IMR-90 (cell line): ENCODE results near the gene CCDC181. TPM values are rescaled to one million over a fixed set of nuclear protein-coding genes. Genes with fewer than 3 reads are reported as not detected.

Source experiments
- ATAC-seq: fragments of 200-7000 bp; cut with Tn5 transposase; 2 replicates; pipeline ENCODE4 v1.9.1; 2020; ENCODE audit warnings: low read depth, mild to moderate bottlenecking, moderate library complexity
- BruUV-seq: library from RNA; stranded (reverse); fragments of 400-500 nt; replicated peaks from 2 replicates; lab custom pipeline; 2021; lab: Mats Ljungman, UMichigan
- CTCF ChIA-PET: fragments of 300-600 bp; formaldehyde crosslinking; extraction: SDS; loops from one replicate; lab custom pipeline; 2021; ENCODE audit warnings: antibody characterized with exemption; lab: Yijun Ruan, JAX
- POLR2A ChIA-PET: fragments of 300-600 bp; sonication (Branson Sonifier 250); formaldehyde crosslinking; loops from one replicate; lab custom pipeline; 2022; ENCODE audit warnings: antibody characterized with exemption; ENCODE audit not compliant: unreplicated experiment; lab: Charles Lee
- DNase-seq: peaks from one replicate; pipeline ENCODE4 v3.0.0; 2013
- H2AFZ ChIP-seq: replicated peaks from 2 replicates; pipeline ENCODE3; 2013; ENCODE audit warnings: low read length, mild to moderate bottlenecking; ENCODE audit not compliant: poor library complexity
- H2AK5ac ChIP-seq: 2 replicates; pipeline ENCODE4 v1.6.1; 2013; ENCODE audit warnings: low read depth, low read length, inconsistent platforms
- H2AK9ac ChIP-seq: replicated peaks from 2 replicates; pipeline ENCODE3; 2013; ENCODE audit warnings: mild to moderate bottlenecking, low read depth, low read length, moderate library complexity; ENCODE audit not compliant: poor library complexity
- H2BK120ac ChIP-seq: 2 replicates; pipeline ENCODE4 v1.6.1; 2013; ENCODE audit warnings: low read depth, low read length, inconsistent platforms
- H2BK15ac ChIP-seq: 3 replicates; pipeline ENCODE4 v1.6.1; 2013; ENCODE audit warnings: low read depth, low read length, inconsistent platforms
- H2BK20ac ChIP-seq: 2 replicates; pipeline ENCODE4 v1.6.1; 2013; ENCODE audit warnings: low read depth, mild to moderate bottlenecking, inconsistent platforms, low read length, moderate library complexity
- H2BK5ac ChIP-seq: 2 replicates; pipeline ENCODE4 v1.6.1; 2013; ENCODE audit warnings: mild to moderate bottlenecking, low read depth, low read length, inconsistent platforms; ENCODE audit not compliant: poor library complexity, severe bottlenecking
- H3K14ac ChIP-seq: replicated peaks from 2 replicates; pipeline ENCODE4 v1.6.1; 2013; ENCODE audit warnings: low read depth, low read length, inconsistent platforms
- H3K18ac ChIP-seq: 2 replicates; pipeline ENCODE4 v1.6.1; 2013; ENCODE audit warnings: low read depth, low read length, control low read depth
- H3K23ac ChIP-seq: 2 replicates; pipeline ENCODE4 v1.6.1; 2013; ENCODE audit warnings: low read depth, low read length, inconsistent platforms
- H3K27ac ChIP-seq: 2 replicates; pipeline ENCODE4 v1.5.1; 2013; ENCODE audit warnings: mild to moderate bottlenecking, control low read depth, low read length; ENCODE audit not compliant: insufficient read depth
- H3K27me3 ChIP-seq: 2 replicates; pipeline ENCODE4 v1.6.1; 2013; ENCODE audit warnings: low read length; ENCODE audit not compliant: control insufficient read depth, insufficient read depth
- H3K36me3 ChIP-seq: 2 replicates; pipeline ENCODE4 v1.6.1; 2013; ENCODE audit warnings: low read length, mixed read lengths; ENCODE audit not compliant: control insufficient read depth, insufficient read depth
- H3K4ac ChIP-seq: 2 replicates; pipeline ENCODE4 v1.6.1; 2013; ENCODE audit warnings: low read depth, low read length, inconsistent platforms
- H3K4me1 ChIP-seq: 2 replicates; pipeline ENCODE4 v1.6.1; 2013; ENCODE audit warnings: low read length, mixed read lengths; ENCODE audit not compliant: control insufficient read depth, insufficient read depth
- H3K4me2 ChIP-seq: 2 replicates; pipeline ENCODE4 v1.6.1; 2013; ENCODE audit warnings: low read depth, mild to moderate bottlenecking, control low read depth, low read length, moderate library complexity
- H3K4me3 ChIP-seq: 2 replicates; pipeline ENCODE4 v1.5.1; 2013; ENCODE audit warnings: low read depth, mild to moderate bottlenecking, control low read depth, low read length, moderate library complexity; ENCODE audit not compliant: insufficient read depth
- H3K56ac ChIP-seq: 2 replicates; pipeline ENCODE4 v1.6.1; 2013; ENCODE audit warnings: low read length, inconsistent platforms; ENCODE audit not compliant: insufficient read depth; ENCODE audit errors: extremely low read depth
- H3K79me1 ChIP-seq, 2 experiments: 2 replicates each; pipeline ENCODE4 v1.6.1; 2013; ENCODE audit warnings: low read length in 2 of 2, inconsistent platforms in 1 of 2, low read depth in 1 of 2
- H3K9ac ChIP-seq: 2 replicates; pipeline ENCODE4 v1.6.1; 2013; ENCODE audit warnings: low read depth, low read length, control low read depth
- H3K9me1 ChIP-seq: 2 replicates; pipeline ENCODE4 v1.6.1; 2013; ENCODE audit warnings: low read length, inconsistent platforms; ENCODE audit not compliant: insufficient read depth
- H3K9me3 ChIP-seq: 2 replicates; pipeline ENCODE4 v1.6.1; 2013; ENCODE audit warnings: low read length; ENCODE audit not compliant: control insufficient read depth, insufficient read depth
- H4K20me1 ChIP-seq: 2 replicates; pipeline ENCODE4 v1.6.1; 2013; ENCODE audit warnings: low read length, inconsistent platforms; ENCODE audit not compliant: insufficient read depth
- H4K5ac ChIP-seq: 2 replicates; pipeline ENCODE4 v1.6.1; 2013; ENCODE audit warnings: mild to moderate bottlenecking, low read depth, low read length, control low read depth
- H4K8ac ChIP-seq, 2 experiments: 2 replicates each; pipeline ENCODE4 v1.6.1; 2013; ENCODE audit warnings: low read depth in 2 of 2, low read length in 2 of 2, control low read depth in 1 of 2, inconsistent platforms in 1 of 2
- H4K91ac ChIP-seq: 2 replicates; pipeline ENCODE4 v1.6.1; 2013; ENCODE audit warnings: low read depth, low read length, inconsistent platforms; ENCODE audit not compliant: insufficient read depth
- BHLHE40 ChIP-seq: fragments of 150-350 bp; IDR thresholded peaks from 2 replicates; pipeline ENCODE4 v1.6.1; 2016; ENCODE audit warnings: mild to moderate bottlenecking, low read depth, low read length
- CEBPB ChIP-seq: IDR thresholded peaks from 2 replicates; pipeline ENCODE4 v1.6.1; 2012; ENCODE audit warnings: low read depth, low read length, improper control_type of control experiment
- CHD1 ChIP-seq: IDR thresholded peaks from 2 replicates; pipeline ENCODE4 v1.6.1; 2012; ENCODE audit warnings: low read depth, low read length, improper control_type of control experiment
- CTCF ChIP-seq: conservative IDR thresholded peaks from 2 replicates; pipeline ENCODE4 v1.5.1; 2012; ENCODE audit warnings: mild to moderate bottlenecking, low read depth, low read length, improper control_type of control experiment
- ELK1 ChIP-seq: fragments of 150-350 bp; IDR thresholded peaks from 2 replicates; pipeline ENCODE4 v1.6.1; 2016; ENCODE audit warnings: low read depth, mild to moderate bottlenecking, low read length, moderate library complexity, borderline replicate concordance
- FOS ChIP-seq: fragments of 150-350 bp; IDR thresholded peaks from 2 replicates; pipeline ENCODE4 v1.6.1; 2016; ENCODE audit warnings: low read depth, low read length
- MAFK ChIP-seq: IDR thresholded peaks from 2 replicates; pipeline ENCODE4 v1.6.1; 2012; ENCODE audit warnings: low read depth, low read length, improper control_type of control experiment
- MAZ ChIP-seq: IDR thresholded peaks from 2 replicates; pipeline ENCODE4 v1.6.1; 2012; ENCODE audit warnings: low read depth, mild to moderate bottlenecking, low read length, improper control_type of control experiment, moderate library complexity, borderline replicate concordance
- MXI1 ChIP-seq: IDR thresholded peaks from 2 replicates; pipeline ENCODE4 v1.6.1; 2012; ENCODE audit warnings: low read depth, mild to moderate bottlenecking, low read length, moderate library complexity, borderline replicate concordance
- NFE2L2 ChIP-seq: fragments of 150-350 bp; IDR thresholded peaks from 2 replicates; pipeline ENCODE4 v1.6.1; 2016; ENCODE audit warnings: low read depth, mild to moderate bottlenecking, low read length
- POLR2A ChIP-seq: IDR thresholded peaks from 2 replicates; pipeline ENCODE4 v1.6.1; 2012; ENCODE audit warnings: mild to moderate bottlenecking, low read depth, low read length
- RAD21 ChIP-seq: IDR thresholded peaks from 2 replicates; pipeline ENCODE4 v1.6.1; 2012; ENCODE audit warnings: low read length, improper control_type of control experiment
- RCOR1 ChIP-seq: IDR thresholded peaks from 2 replicates; pipeline ENCODE4 v1.6.1; 2012; ENCODE audit warnings: mild to moderate bottlenecking, low read length, improper control_type of control experiment; ENCODE audit not compliant: insufficient replicate concordance
- RFX5 ChIP-seq: IDR thresholded peaks from 2 replicates; pipeline ENCODE4 v1.8.0; 2012; ENCODE audit warnings: low read depth, mild to moderate bottlenecking, low read length, moderate library complexity
- SMC3 ChIP-seq: fragments of 150-350 bp; IDR thresholded peaks from 2 replicates; pipeline ENCODE4 v1.6.1; 2016; ENCODE audit warnings: low read depth, mild to moderate bottlenecking, antibody characterized with exemption, low read length, moderate library complexity
- USF2 ChIP-seq: fragments of 150-350 bp; IDR thresholded peaks from 2 replicates; pipeline ENCODE4 v1.6.1; 2017; ENCODE audit warnings: mild to moderate bottlenecking, antibody characterized with exemption, low read length, low read depth
- WGBS, 2 experiments: methylation state at CpG; one replicate each; pipeline versions ENCODE4 v1.1.5 to v1.1.7; 2013; ENCODE audit warnings: missing lambda C conversion rate in 2 of 2; ENCODE audit not compliant: insufficient read length in 1 of 2; ENCODE audit errors: extremely low coverage in 2 of 2; 5-methylcytosine and 5-hydroxymethylcytosine counted together
- dilution Hi-C: fragments of 300-500 bp; cut with HindIII; formaldehyde crosslinking; loops from one replicate; pipeline ENCODE4 v1.14.3; 2018; ENCODE audit warnings: low sequenced_read_pairs; ENCODE audit not compliant: unreplicated experiment
- in situ Hi-C: fragments of 300-500 bp; cut with MboI; formaldehyde crosslinking; loops from 3 replicates; pipeline ENCODE4 v1.14.3; 2019; ENCODE audit warnings: low sequenced_read_pairs, inconsistent platforms, mixed read lengths
- intact Hi-C: fragments of 100-400 bp; cut with micrococcal nuclease; formaldehyde crosslinking; loops from 2 replicates; pipeline ENCODE4 v1.10.0; 2022
- polyA plus RNA-seq, 3 experiments: library from polyadenylated mRNA; depleted of rRNA; stranded (reverse); fragments of >200 nt; gene quantifications; 2 replicates each; pipeline ENCODE4 v1.2.3, GENCODE V29; 2012; ENCODE audit warnings: low replicate concordance in 1 of 3
- total RNA-seq: library from RNA; depleted of rRNA; stranded (reverse); fragments of >200 nt; gene quantifications from 2 replicates; pipeline ENCODE4 v1.2.3, GENCODE V29; 2012

CCDC181 gene
- total and polyA plus RNA-seq, 2 of the 4 experiments (the other 2 are of a cell fraction), result 0.03 TPM; not detected in 1

- Histone ChIP-seq H3K56ac (no peak overlapping the region), H2BK120ac (no peak overlapping the region), H3K4me2 (no peak overlapping the region), H3K27me3 (no peaks in the 10 kb centered on the region), H2BK20ac (no peak overlapping the region), H2BK15ac (no peak overlapping the region), H3K18ac (no peak overlapping the region), H4K8ac (no peak overlapping the region), H3K9ac (no peak overlapping the region), H3K9me3 (no peaks in the 10 kb centered on the region), H2AFZ (no peak overlapping the region), H3K4me1 (no peaks in the 10 kb centered on the region), H2AK9ac (no peak overlapping the region), H4K5ac (no peak overlapping the region), H3K79me1 (peaks cover 26 to 27% of the 10 kb centered on the region in 2 experiments), H3K14ac (no peak overlapping the region), H2BK5ac (no peak overlapping the region), H3K27ac (no peak overlapping the region), H3K4me3 (no peak overlapping the region), H3K4ac (no peak overlapping the region), H4K91ac (no peak overlapping the region), H3K23ac (no peak overlapping the region), H2AK5ac (no peak overlapping the region), H3K36me3 (peaks cover 9% of the 10 kb centered on the region), H4K20me1 (no peaks in the 10 kb centered on the region), H3K9me1 (peaks cover 3% of the 10 kb centered on the region; the same call in 1 of the 2 replicates)
- in situ Hi-C loops, result loop anchor here (25.0 kb wide), 1 partner anchor 1034 kb away; no protein-coding TSS in a partner anchor
- no peak for DNase-seq
- TF ChIP-seq CHD1, result no peak
- TF ChIP-seq RCOR1, result no peak
- no peak for TF ChIP-seq MAFK
- TF ChIP-seq NFE2L2, result no peak
- no peak for TF ChIP-seq BHLHE40
- TF ChIP-seq POLR2A, result no peak
- no peak for TF ChIP-seq MXI1
- TF ChIP-seq USF2, result no peak
- no peak for TF ChIP-seq FOS
- no peak for TF ChIP-seq RFX5
- TF ChIP-seq ELK1, result no peak
- no peak for TF ChIP-seq RAD21
- no peak for TF ChIP-seq CTCF
- no peak for TF ChIP-seq MAZ
- TF ChIP-seq SMC3, result no peak
- no peak for TF ChIP-seq CEBPB
- ChIA-PET CTCF (no interaction called here), POLR2A (interaction anchor here (0.5 kb wide), 1 partner anchor 466 kb away, joined by 3 read pairs; no protein-coding TSS in a partner anchor)
- WGBS, 2 experiments, result no CpG with 5 or more reads among the region's 1 CpG
- no TSS peak for BruUV-seq
- intact Hi-C loops, result no loop called here
- dilution Hi-C loops, result no loop called here
- no peak for ATAC-seq
These were observed 55.9 kb downstream of the CCDC181 start for GRCh38 chr1:169371404-169371803.
